GM18499 (cell line): ENCODE measurements around the gene ELK3.
A peak's percentile ranks its signal among the peaks of the same experiment; 100 is the strongest.

ENCODE experiments used
- ATAC-seq: cut with Tn5 transposase; IDR thresholded peaks from one replicate; pipeline ENCODE4 v1.9.1; 2021; ENCODE audit warnings: moderate number of reproducible peaks; ENCODE audit not compliant: insufficient read depth, unreplicated experiment

The ELK3 gene

DNA sequence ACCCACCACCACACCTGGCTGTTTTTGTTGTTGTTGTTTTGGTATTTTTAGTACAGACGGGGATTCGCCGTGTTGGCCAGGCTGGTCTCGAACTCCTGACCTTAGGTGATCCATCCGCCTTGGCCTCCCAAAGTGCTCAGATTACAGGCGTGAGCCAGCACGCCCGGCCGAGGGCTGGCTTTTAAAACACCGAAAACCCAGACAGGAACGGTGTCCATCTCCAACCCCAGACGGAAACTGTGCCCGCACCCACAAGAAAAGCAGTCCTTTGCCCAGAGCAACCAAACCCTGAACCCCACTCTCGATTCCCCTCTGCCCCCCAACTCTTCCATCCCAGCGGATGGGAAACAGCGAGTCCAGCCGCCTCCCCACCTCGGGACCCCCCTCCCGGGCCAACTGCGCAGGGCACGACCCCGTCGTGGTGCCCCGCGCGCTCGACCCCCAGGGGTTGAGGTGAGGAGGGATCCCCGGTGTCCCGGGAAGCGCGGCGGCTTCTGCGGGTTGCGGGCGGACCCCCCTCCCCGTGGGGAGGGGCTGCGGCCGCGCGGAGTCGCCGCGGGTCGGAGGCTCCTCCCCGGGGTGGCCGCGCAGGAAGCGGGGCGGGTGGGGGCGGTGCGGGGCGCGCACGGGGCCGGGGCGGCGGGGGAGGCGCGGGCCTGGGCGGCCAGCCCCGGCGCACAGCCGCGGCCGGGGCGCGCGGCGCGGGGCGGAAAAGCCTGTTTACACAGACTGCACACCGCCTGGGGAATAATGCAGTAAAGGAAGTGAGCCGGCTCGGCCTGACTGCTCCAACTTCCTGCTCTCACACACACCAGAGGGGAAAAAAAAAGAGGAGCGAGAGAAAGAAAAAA is at the start of gene ELK3:
TSS of gene ELK3 (plus strand) at position 651 of the 851 bp plus-strand sequence.
- no peak for ATAC-seq

- no peak for ATAC-seq
Observed at GRCh38 chr12:96146747-96147146, 47.4 kb upstream of the ELK3 start.

DNA sequence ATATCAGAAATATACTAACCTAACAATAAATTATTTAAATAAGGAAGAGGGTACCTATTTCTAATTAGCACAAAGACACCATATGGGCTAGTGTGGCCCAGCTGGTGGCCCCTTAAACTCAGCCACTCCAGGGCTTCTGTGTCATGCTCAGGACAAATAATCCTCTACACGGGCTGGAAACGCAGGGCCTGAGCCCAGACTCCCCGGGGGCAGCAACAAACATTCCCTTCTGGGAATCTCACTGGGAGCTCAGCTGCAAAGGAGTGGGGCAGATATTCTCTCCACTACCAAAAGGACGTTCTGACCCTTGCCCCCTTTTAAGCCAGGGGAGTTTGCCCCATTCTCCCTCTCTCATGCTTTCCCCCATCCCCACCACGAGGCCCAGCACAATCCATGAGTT is 43.7 kb upstream of the ELK3 start:
- ATAC-seq = no peak

DNA sequence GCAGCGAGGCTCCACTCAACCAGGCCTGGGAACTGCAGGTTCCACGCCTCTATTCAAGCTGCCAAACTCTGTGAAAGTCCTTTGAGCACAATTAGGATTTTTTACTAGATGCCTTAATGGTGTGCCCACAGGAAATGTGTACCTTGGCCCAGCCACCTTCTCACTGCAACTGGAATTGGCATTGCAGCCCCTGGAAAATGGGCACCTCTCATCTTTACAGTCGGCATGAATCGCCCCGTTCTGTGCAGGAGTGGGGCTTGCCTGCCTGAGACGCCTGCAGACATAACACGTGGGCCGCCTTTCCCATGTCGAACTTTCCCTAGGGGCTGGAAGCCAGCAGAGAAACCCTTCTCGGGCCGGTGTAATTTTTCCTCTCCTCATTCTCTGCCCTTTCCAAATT is 42.0 kb upstream of the ELK3 start:
- ATAC-seq = no peak

DNA sequence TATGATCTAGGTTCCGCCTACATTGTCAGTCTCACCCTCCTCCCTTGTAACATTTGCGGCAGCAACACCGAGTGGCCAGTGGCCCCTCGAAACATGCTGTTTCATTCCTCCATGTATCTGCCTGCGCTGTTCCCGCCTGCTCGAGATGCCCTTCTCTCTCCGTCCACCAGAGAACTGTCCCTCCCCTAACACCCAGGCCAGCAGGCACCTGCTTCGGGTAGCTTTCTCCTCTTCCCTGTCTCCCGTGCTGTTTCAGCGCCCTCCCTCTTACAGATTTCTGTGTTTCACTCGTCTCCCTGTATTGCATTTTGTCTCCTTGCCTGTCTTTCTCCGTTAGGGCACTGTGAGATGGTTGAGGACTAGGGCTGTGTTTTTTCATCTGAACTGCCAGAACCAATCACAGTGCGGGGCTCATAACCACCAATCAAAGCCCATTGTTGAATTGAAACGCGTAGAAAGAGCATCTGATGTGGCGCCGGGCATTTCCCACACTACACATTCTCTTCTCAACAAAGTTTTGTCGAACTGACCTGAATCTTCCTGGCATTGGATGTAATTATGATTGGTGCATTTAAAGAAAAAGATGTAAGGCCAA is 40.9 kb upstream of the ELK3 start:
- no peak for ATAC-seq

GRCh38 chr12:96155181-96155580 is 39.0 kb upstream of the ELK3 start:
- no peak for ATAC-seq

DNA sequence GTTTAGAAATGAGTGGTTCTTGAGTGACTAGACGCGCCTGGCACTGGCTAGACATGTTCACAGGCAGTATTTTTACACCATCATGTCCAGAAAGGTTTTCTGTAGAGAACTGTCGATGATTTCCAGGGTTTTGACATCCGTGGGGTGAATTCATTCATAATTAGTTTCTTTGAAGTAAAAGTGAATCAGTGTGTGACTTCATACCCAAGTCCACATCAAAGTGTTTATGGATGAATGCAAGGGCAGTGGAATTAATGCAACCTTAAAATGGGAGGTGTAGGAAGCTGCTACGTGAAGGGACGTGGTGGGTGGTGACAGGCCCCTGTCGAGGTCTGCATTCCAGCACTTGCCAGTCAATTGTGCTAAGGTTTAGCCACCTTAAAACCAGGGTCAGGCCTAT is 38.4 kb upstream of the ELK3 start:
- ATAC-seq = no peak

DNA sequence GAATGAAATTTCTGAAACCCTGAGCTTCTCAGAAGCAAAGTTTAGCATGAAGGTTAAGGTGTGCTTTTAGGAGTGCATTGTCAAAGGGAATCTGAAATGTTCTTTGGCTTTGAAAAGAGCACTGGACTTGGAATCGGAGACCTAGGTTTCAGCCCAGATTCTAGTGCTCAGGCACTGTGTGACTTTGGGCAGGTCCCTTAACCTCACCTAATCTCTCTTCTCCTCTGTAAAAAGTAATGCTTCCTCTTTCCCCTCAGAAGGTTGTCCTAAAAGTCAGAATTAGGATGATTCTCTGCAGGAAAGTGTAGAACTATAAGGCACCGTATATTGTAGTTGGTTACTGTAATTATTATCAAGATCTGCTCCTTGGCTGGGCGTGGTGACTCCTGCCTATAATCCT is 38.0 kb upstream of the ELK3 start:
- no peak for ATAC-seq

DNA sequence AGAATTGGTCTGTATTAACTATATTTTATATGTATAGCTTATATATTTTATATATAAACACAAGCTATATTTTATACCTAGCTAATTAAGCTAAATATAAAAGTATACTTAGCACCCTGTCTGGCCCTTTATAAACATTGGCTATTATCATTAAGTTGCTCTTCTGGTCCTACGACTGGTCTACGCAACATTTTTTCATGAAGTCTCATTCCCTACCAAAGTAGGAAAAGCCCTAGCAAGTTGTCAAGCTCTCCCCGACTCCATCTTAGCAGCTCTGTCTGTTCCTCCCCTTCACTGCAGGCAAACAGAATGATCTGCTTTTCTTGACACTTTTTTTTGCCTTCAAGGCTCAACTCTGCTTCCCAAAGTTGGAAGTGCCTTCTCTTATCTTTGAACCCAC is 36.7 kb upstream of the ELK3 start:
- no peak for ATAC-seq

GRCh38 chr12:96164951-96165811 is 29.0 kb upstream of the ELK3 start:
- ATAC-seq = no peak

DNA sequence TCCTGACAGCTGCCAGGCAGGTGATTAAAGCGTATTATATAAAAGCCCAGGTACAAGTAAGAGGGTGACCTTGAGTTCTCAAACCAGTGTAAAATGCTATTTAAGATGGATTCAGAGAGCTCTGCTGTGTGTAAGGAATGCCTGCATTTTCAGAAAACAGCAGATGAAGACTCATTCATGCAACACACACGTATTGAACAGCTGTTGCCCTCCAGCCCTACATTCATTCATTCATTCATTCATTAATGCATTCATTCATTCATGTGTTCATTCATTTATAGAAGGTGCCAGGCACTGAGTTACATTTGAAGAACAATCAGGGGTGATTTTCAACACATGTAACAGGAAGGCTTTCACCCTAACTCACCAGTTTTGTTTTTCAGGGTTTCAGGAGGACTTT is 27.4 kb upstream of the ELK3 start:
- ATAC-seq = no peak

GRCh38 chr12:96167492-96167891 is 26.7 kb upstream of the ELK3 start:
- ATAC-seq = no peak

DNA sequence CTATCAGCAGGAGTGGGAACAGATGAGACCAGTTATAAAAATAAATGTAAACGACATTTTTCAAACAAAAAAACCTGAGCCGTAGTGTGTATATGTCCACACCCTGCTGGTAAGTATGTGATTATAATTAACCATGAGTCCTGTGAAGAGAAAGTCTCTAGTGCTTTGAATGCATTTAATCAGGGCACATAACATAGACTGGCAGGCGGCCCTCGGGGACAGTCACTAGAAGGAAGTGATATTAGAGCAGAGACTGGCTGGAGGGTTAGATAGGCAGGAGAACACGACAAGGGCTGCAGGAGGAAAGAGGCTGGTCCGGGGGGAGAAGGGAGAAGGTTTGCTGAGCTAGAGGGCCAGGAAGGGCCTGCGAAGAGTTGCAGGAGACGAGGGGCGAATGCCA is 23.8 kb upstream of the ELK3 start:
- ATAC-seq = no peak

GRCh38 chr12:96170762-96171161 is 23.4 kb upstream of the ELK3 start:
- no peak for ATAC-seq

- ATAC-seq = no peak
Observed at GRCh38 chr12:96171905-96172304, 22.3 kb upstream of the ELK3 start.

GRCh38 chr12:96172981-96173380 is 21.2 kb upstream of the ELK3 start:
- ATAC-seq = no peak

DNA sequence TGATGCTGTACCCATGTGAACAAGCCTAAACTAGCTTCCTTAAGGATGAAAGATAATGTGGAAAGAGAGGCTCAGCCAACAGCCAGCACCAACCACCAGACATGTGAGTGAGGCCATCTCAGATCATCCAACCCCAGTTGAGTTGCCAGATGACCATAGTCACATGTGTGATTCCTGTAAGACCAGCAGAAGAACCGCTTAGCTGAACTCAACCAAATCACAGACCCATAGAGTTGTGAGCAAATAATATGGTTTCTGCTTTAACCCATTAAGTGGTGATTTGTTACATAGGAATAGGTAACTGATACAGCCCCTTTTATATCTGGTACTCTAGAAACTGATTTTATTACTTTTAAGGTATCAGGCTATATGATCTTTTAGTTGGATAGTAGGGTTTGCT is 17.6 kb upstream of the ELK3 start:
- no peak for ATAC-seq

GRCh38 chr12:96177013-96177412 is 17.2 kb upstream of the ELK3 start:
- peak; percentile 41 for ATAC-seq

DNA sequence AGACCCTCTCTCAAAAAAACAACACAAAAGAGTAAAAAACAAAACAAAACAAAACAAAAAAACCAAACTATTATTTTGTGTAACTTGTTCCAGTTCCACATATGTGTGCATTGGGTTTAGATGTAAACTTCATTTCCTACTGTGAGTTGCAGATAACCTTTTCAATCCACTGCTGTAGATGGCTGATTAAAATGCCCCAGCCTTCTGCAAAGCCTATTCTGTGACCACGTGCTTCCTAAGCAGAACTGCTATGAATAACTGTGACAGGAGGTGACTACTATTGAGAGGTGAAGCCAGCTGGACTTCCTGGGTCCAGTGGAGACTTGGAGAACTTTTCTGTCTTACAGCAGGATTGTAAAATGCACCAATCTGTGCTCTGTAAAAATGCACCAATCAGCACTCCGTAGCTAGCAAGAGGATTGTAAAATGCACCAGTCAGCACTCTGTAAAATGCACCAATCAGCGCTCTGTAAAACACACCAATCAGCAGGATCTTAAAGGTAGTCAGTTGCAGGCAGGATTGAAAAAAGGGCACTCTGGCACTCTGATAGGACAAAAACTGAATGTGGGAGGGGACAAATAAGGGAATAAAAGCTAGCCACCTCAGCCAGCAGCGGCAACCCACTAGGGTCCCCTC is 10.3 kb upstream of the ELK3 start:
- no peak for ATAC-seq

DNA sequence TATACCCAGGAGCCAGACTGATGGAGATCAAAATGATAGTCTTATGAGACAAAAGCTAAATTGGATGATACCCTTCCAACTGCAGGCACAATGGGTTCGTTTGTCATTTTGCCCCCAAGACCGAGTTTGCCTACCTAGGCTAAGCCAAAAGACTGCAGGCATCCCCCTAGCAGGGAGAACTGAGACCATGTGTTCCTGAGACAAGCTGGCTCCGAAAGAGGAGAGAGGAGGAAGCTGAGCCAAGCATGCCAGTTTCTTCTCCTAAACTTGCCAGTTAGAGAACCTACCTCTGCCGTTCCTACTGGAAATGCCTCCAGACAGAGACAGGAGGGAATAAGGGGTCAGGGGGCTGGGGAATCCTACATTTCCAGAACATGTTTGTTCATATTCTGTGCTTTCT is 8.3 kb upstream of the ELK3 start:
- no peak for ATAC-seq
